Measurements from ENCODE around the gene SCN9A.

DNA sequence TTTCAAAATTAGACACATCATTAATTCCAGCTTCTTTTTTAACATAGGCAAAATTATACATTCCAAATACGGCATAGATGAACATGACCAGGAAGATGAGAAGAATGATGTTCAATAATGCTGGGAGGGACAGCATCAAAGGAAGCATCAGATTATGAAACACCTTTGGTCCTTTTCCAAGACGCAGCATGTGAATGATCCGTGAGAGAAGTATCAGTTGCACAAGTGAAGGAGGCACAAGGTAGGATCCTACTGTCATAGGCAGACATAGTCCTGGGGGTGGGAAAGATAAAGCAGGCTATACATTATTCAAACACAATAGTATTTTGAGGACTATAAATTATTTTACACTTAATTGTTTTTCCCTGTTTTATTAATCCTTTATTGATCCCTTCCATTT lies 30.6 kb upstream of the SCN9A start:
- TF ChIP-seq TAF1 (IDR thresholded peaks at IDR 0.05; ENCODE audit: low read depth, low read length), result no peak
- no peak for TF ChIP-seq YY1 (IDR thresholded peaks at IDR 0.05; ENCODE audit: low read depth, low read length)
- no peak for TF ChIP-seq CTCF (IDR thresholded peaks at IDR 0.05; ENCODE audit: control extremely low read depth in 1 of 3, insufficient read depth in 1 of 3, low read depth in 1 of 3, low read length in 3 of 3)
- TF ChIP-seq, protein P1, sequence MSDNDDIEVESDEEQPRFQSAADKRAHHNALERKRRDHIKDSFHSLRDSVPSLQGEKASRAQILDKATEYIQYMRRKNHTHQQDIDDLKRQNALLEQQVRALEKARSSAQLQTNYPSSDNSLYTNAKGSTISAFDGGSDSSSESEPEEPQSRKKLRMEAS (IDR thresholded peaks at IDR 0.05), result no peak
- no peak for TF ChIP-seq EZH2 (IDR thresholded peaks at IDR 0.05; ENCODE audit: low read depth, low read length, severe bottlenecking)
- no peak for TF ChIP-seq POLR2A (IDR thresholded peaks at IDR 0.05; ENCODE audit: control extremely low read depth in 1 of 2, low read depth in 2 of 2, low read length in 2 of 2)
- TF ChIP-seq ZNF274 (IDR thresholded peaks at IDR 0.05; ENCODE audit: borderline replicate concordance, extremely low read depth, low read length), result no peak
- no peak for TF ChIP-seq CHD2 (IDR thresholded peaks at IDR 0.05; ENCODE audit: low read length)
- no peak for TF ChIP-seq JUN (IDR thresholded peaks at IDR 0.05; ENCODE audit: low read depth, low read length)
- TF ChIP-seq POU5F1 (IDR thresholded peaks at IDR 0.05; ENCODE audit: low read depth, low read length), result no peak
- TF ChIP-seq RAD21 (IDR thresholded peaks at IDR 0.05 in 1 of 2, conservative IDR thresholded peaks at IDR 0.05 in 1 of 2; ENCODE audit: low read depth in 2 of 2, low read length in 2 of 2), result no peak
- TF ChIP-seq, protein P2, sequence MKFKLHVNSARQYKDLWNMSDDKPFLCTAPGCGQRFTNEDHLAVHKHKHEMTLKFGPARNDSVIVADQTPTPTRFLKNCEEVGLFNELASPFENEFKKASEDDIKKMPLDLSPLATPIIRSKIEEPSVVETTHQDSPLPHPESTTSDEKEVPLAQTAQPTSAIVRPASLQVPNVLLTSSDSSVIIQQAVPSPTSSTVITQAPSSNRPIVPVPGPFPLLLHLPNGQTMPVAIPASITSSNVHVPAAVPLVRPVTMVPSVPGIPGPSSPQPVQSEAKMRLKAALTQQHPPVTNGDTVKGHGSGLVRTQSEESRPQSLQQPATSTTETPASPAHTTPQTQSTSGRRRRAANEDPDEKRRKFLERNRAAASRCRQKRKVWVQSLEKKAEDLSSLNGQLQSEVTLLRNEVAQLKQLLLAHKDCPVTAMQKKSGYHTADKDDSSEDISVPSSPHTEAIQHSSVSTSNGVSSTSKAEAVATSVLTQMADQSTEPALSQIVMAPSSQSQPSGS (IDR thresholded peaks at IDR 0.05; ENCODE audit: low read length), result no peak
- no peak for TF ChIP-seq TAF7 (optimal IDR thresholded peaks at IDR 0.05; ENCODE audit: borderline replicate concordance, low read depth, low read length)
- TF ChIP-seq POLR2AphosphoS5 (IDR thresholded peaks at IDR 0.05; ENCODE audit: low read depth, low read length), result no peak

All from H1 (cell line).